ENCODE results near the gene ANKRD17. TPM values are rescaled to one million over a fixed set of nuclear protein-coding genes. Genes with fewer than 3 reads are reported as not detected.

Gene ANKRD17
- polyA plus RNA-seq, 5 donors, result 56.3 to 77.7 (median 72.7) TPM

GRCh38 chr4:73127839-73128453, 130.7 kb downstream of the ANKRD17 start:
- DNase-seq, result no peak

DNA sequence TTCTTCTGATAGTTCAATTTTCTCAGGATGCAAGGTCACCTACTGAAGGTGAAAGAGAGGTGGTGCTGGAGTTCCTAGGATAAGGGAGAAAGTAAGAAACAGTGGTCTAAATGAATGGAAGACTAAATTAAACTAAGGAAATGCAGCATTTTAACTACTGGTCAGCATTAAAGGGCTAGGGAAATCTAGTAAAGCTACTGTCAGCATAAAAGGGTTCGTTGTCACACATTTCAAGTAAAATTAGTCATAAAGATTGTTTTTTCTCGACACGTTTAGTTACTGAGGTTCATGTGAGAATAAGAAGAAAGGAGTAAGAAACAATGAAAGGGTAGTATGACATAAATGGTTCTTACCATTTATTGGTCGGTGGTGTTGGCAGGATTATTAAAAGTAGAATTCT, 149.1 kb downstream of the ANKRD17 start:
- DNase-seq, result no peak

- DNase-seq, result no peak
These were observed 153.9 kb downstream of the ANKRD17 start for GRCh38 chr4:73104695-73105094.

GRCh38 chr4:73103799-73104503, 154.6 kb downstream of the ANKRD17 start:
- DNase-seq, result no peak

DNA sequence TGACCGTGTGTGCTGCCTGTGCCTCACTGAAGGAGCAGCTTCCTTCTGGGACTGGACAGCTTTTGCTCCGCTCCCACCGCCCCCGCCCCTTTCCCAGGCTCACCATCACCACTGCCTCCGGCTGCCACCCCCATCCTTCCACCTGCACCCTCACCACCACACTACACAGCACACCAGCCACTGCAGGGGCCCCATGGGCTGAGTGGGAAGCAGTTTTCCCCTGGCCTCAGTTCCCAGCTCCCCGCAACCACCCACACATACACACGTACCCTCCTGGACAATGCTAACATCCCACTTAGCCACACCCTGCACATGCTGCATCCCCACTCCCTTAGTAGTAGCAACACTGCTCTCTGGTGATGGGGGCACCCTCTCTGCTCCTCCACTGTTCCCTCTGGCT, 159.5 kb downstream of the ANKRD17 start:
- no peak for DNase-seq

DNA sequence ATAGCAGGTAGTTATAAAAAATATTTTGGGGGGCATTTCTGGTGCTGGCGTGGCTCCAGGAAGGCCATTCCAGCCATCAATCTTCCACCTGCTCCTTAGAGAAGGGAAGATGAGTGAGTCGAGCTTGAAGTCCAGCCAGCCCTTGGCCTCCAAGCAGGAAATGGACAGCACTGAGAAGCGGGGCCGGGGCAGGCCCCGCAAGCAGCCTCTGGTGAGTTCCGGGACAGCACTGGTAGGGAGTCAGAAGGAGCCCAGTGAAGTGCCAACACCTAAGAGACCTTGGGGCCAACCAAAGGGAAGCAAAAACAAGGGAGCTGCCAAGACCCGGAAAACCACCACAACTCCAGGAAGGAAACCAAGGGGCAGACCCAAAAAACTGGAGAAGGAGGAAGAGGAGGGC, 159.9 kb downstream of the ANKRD17 start:
- no peak for DNase-seq

GRCh38 chr4:73098016-73098415, 160.6 kb downstream of the ANKRD17 start:
- DNase-seq, result no peak

DNA sequence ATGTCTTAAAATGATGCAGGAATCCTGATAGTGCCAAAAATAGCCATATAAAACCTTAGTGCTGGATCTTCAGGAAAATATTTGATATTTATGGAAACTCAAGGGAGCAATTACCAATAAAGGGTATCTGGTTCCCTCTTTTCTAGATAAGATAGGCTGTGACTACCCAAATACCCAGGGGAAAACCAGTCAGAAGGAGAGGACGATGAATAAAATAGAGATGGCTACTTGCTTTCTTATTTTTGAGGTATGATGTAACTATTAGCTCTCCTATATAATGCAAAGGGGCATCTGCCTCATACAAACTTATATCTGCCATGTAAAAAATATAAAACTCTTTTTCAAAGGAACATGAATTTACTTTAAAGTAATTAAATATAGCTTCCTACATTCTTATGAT, 165.7 kb downstream of the ANKRD17 start:
- DNase-seq, result no peak

DNA sequence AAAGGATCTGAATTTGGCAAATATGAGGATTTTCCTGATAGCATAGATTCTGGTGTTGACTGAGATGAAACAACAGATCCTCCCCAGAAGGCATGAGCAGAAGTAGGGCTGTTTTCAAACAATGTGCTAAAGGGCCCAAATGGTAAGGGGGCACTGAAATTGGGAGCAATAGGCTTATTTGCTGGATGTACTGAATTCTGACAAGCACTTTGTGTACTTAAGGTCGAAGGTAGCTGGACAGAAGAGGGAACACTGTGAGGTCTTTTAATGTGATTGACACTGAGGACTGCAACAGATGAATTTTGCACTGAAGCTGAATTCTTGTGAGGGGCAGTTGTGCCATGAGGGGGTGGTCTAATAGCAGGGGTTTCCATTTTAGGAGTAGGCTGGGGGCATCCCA, 167.9 kb downstream of the ANKRD17 start:
- DNase-seq, result no peak

GRCh38 chr4:73087871-73088270, 170.7 kb downstream of the ANKRD17 start:
- no peak for DNase-seq

DNA sequence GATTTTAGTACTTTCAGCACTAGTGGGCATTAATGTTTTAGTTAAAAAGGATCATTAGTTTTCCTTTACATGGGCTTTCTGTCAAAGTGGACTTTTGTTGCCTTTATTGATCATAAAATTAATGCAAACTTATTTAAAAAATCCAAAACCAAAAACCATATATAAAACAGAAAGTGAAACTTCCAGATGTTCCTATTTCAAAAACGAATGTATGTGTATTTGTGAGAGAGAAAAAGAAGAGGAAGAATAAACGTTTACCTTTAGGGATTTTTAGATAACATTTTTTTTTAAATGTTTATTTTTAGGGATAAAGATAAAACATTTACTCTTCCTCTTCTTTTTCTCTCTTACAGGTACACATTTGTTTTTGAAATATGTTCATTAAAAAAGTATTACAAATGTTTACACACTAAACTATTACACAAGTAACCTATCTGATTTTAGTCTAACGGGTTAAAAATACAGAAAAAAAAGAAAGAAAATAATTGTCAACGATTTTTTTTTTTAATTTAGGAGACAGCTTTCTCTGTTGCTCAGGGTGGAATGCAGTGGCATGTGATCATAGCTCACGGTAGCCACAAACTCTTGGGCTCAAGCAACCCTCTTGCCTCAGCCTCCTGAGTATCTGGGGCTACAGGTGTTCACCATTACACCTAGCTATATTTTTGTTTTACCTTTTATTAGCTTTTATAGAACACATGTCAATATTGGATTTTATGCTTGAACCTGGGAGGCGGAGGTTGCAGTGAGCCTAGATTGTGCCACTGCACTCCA, 172.3 kb downstream of the ANKRD17 start:
- DNase-seq, result no peak

DNA sequence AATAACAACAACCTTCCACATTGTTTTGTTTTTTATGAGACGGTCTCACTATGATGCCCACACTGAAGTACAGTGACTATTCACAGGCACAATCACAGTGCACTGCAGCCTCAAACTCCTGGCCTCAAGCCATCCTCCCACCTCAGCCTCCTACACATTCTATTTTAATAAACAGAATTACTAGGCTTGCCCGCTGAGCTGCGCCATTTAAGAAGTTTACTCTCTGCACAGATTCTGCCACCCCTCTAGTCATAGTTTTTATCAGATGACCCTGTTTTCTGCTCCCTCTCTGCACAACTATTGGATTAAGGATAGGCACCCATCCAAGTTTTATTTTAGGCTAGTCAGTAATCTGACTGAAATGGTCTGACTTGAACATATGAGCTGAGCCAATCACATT, 177.8 kb downstream of the ANKRD17 start:
- DNase-seq, result no peak

GRCh38 chr4:73075832-73076231, 182.8 kb downstream of the ANKRD17 start:
- no peak for DNase-seq

- DNase-seq, result no peak
These were observed 188.6 kb downstream of the ANKRD17 start for GRCh38 chr4:73070074-73070390.

DNA sequence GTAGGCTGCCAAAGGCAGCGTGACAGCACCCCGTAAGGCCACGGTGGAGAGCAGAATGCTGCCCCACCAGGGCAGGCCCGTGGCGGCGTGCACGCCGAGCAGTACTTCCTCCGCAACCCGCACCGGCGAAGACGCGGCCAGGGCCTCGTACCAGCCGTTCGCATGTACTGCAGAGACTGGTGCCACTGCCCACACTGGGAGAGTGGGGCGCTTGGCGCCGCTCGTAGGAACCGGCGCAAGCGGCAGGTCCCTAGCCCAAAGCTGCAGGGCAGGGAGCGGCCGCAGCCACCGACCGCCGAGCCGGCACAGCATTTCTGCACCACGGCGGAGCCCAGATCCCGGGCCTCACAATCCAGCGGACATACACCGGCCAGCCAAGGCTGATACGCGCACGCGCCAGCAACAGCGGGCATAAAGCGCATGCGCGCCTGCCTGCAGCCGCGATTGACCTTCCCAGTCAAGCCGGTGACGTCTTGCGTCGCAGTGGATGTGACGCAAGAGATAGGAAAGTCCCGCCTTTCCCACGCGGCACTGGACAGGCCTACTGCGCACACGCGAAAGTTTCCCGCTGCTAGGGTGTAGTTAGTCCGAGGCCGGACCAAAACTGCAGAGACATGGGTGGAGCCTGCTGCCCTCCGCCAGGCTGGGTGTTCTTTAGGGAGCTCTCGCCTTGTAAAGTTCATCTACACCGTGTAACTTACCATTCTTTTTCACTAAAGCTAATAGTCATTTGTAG, 189.1 kb downstream of the ANKRD17 start, which contains the start of gene COX18:
TSS of gene COX18 (minus strand) at position 379 of the 736 bp plus-strand sequence. CDS start at position 312, 67 bp downstream.
- peak; percentile 98 to 99 for DNase-seq

DNA sequence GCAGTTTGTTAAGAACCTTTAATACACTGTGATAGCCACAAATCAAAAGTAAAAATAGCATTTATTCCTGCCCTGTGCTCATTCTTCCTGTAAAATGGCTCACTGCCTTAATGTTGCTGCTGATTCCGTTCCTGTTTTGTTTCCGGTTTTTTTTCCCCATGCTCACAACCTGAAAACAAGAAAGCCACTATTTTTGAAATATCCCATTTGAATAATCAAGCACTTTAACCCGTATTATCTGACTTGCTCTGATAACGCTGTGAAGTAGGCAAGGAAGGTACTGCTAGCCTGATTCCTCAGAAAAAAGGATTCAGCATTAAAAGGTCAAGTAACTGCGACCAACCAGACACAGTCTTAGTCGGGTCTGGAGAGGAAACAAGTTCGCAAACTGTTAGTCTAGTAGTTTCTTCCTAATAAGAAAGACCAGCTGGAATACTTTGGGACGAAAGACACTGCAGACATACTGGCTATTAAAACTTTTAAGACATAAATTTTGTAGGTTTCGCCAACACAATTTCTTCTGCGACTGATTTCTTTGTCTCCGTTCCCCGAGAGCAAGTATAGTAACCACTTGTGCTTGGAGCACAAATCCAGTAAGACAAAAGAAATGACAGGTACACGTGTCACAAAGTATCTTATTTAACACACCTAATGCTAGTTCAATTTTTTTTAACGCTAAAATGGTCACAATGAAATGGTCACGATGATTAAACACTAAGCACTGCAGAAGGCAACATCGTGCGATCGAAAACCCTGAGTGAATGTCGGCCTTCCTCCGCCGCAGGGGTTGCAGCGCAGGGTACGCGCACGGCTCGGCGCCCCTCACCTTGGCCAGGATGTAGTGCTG, 189.9 kb downstream of the ANKRD17 start:
- peak; percentile 47 to 48 for DNase-seq

DNA sequence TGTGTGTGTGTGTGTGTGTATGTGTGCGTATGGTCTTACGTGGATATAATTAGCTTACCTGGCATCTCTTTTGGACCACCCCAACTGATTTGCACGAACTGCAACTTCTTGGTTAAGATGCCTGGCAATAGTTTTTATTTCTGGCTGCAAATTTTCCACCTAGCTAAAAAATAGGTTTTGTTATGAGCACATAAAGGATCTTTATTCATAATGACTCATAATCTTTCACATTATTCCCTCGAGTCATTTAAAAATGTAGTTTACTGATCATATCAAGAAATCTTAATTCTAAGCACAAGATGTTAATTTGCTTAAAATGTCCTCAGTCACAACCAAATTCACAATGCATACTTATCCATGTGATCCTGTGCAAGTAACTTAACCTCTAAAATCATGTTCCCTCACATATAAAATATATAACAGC, 190.6 kb downstream of the ANKRD17 start:
- DNase-seq, result peak; percentile 5 to 6

- DNase-seq, result no peak
These were observed 191.7 kb downstream of the ANKRD17 start for GRCh38 chr4:73066928-73067327.

GRCh38 chr4:73066445-73066844, 192.2 kb downstream of the ANKRD17 start:
- DNase-seq, result no peak

GRCh38 chr4:73064536-73064935, 194.1 kb downstream of the ANKRD17 start:
- no peak for DNase-seq

DNA sequence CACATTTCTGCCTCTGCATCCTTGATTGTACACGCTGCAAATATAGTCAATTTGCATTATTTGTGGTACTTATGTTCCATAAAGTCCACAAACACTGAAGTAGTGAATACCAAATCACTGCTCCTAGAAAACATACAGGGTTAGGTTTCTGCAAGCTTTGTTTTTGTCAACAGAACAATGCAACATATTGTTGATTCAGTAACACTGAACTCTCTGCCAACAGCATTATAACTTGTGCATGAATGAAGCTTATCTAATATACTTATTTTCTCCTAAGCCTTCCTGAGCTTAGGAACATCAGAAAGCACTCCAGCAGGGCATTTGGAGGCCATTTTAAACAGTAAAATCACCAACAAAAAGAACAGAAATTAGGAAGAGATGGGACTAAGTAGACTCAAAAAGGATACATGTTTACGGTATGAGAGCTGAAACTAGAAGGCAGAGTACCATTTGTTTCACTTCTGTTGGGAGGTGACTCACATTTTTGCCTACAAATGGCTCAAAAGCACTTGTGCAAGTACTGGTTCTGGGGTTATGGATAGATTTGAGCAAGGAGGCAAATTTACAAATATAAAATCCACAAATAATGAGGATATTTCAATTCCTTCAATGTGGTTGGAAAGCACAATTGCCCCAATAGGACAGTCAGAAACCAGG, 203.2 kb downstream of the ANKRD17 start:
- no peak for DNase-seq
